ENCODE measurements around the gene NUBPL.
"Not testable (repeated sequence)": the region's sequence is repeated elsewhere in the genome, so short reads cannot be mapped to it uniquely, and the experiment has no call there.

NUBPL gene

GRCh38 chr14:31867570-31867969, 306.4 kb downstream of the NUBPL start:
- no peak for DNase-seq (ENCODE audit: low spot score)
- no peak for TF ChIP-seq CTCF (IDR thresholded peaks at IDR 0.05; ENCODE audit: borderline replicate concordance, control extremely low read depth, extremely low read depth, insufficient read depth, missing control alignments)
- in situ Hi-C loops (cut with MboI; ENCODE audit: low sequenced_read_pairs, unreplicated experiment), result no loop called here

DNA sequence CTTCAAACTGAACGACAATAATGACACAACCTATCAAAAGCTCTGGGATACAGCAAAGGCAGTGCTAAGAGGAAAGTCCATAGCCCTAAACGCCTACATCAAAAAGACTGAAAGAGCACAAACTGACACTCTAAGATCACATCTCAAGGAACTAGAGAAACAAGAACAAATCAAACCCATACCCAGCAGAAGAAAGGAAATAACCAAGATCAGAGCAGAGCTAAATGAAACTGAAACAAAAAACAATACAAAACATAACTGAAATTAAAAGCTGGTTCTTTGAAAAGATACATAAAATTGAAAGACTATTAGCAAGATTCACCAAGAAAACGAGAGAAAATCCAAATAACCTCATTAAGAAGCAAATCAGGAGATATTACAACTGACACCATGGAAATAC, 306.9 kb downstream of the NUBPL start:
- in situ Hi-C loops (cut with MboI; ENCODE audit: low sequenced_read_pairs, unreplicated experiment); DNase-seq (ENCODE audit: low spot score): not testable (repeated sequence)

GRCh38 chr14:31876741-31877140, 315.5 kb downstream of the NUBPL start:
- DNase-seq (ENCODE audit: low spot score), result no peak
- TF ChIP-seq CTCF (IDR thresholded peaks at IDR 0.05; ENCODE audit: borderline replicate concordance, control extremely low read depth, extremely low read depth, insufficient read depth, missing control alignments), result no peak
- in situ Hi-C loops (cut with MboI; ENCODE audit: low sequenced_read_pairs, unreplicated experiment), result no loop called here

DNA sequence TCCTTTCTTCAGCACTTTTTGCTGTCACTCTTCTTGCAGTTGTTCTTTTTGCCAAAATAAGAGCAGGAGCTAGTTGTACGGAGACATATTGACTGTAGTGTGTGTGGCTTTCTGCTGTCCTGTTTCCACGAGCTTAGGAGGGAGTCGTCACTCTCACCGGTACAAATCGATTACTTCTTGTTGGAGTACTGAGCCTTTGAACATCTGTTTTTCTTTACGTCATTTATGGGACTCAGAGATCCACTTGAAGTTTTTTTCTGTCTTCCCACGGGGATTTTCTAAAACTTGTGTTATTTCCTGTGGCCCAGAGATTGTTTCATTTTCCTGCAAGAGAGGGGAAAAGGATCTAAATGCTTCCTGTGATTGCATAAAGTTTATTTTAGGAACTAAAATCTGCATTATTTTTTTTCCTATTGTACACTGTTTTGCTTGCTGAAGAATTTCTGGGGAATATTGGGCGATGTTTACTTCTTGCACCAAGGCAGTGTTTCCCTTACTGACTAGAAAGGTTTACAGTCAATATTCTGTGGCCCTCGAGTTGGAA, 316.1 kb downstream of the NUBPL start:
- TF ChIP-seq CTCF (IDR thresholded peaks at IDR 0.05; ENCODE audit: borderline replicate concordance, control extremely low read depth, extremely low read depth, insufficient read depth, missing control alignments), result no peak
- no peak for DNase-seq (ENCODE audit: low spot score)
- in situ Hi-C loops (cut with MboI; ENCODE audit: low sequenced_read_pairs, unreplicated experiment), result no loop called here

DNA sequence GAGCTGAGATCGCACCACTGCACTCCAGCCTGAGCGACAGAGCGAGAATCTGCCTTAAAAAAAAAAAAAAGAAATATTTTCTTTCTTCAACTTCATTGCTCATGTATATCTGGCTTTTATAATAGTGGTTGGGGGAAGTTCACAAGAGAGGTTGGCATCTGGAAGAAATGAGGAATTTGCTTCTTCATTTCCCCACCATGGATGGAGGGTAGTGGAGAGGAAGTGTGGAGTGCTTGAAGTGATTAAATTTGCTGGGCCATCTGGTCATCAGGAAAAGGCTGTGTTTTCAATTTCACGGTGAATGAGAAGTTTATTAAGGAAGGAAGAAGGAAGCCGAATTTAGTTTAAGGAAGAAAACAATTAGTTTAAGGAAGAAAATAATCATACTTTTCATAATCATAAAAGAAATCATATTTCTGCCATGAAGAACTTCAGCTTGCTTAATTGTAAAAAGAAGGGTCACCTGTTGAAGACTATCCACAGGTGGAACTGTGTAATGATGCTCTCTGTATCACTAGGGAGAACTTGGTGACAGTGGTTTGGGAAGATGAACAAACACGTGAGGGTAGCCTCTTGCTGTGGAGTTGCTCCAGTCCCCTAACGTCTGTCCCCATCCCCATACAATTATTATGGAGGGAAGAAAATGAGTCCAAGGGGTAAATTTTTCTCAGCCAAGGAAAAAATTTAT, 318.6 kb downstream of the NUBPL start:
- DNase-seq (ENCODE audit: low spot score), result no peak
- TF ChIP-seq CTCF (IDR thresholded peaks at IDR 0.05; ENCODE audit: borderline replicate concordance, control extremely low read depth, extremely low read depth, insufficient read depth, missing control alignments), result no peak
- in situ Hi-C loops (cut with MboI; ENCODE audit: low sequenced_read_pairs, unreplicated experiment), result no loop called here

DNA sequence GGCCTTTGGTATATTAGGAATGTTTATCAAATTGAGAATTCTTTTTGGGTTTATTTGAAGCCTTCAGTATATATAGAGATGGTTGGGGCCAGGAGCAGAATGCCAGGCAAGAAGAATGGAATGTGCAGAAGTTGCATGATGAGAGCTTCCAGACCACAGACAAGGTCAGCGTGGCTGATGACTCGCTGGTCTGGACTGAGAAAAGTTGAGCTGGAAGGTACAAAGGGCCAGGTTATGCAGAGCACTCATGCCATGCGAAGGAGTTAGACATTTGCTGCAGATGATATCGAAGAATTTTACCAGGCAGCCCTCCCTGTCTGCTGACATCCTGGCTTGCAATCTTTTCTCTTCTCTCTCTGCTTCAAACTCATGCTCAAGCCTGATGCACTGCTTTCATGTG, 319.7 kb downstream of the NUBPL start:
- in situ Hi-C loops (cut with MboI; ENCODE audit: low sequenced_read_pairs, unreplicated experiment), result no loop called here
- TF ChIP-seq CTCF (IDR thresholded peaks at IDR 0.05; ENCODE audit: borderline replicate concordance, control extremely low read depth, extremely low read depth, insufficient read depth, missing control alignments), result no peak
- no peak for DNase-seq (ENCODE audit: low spot score)

DNA sequence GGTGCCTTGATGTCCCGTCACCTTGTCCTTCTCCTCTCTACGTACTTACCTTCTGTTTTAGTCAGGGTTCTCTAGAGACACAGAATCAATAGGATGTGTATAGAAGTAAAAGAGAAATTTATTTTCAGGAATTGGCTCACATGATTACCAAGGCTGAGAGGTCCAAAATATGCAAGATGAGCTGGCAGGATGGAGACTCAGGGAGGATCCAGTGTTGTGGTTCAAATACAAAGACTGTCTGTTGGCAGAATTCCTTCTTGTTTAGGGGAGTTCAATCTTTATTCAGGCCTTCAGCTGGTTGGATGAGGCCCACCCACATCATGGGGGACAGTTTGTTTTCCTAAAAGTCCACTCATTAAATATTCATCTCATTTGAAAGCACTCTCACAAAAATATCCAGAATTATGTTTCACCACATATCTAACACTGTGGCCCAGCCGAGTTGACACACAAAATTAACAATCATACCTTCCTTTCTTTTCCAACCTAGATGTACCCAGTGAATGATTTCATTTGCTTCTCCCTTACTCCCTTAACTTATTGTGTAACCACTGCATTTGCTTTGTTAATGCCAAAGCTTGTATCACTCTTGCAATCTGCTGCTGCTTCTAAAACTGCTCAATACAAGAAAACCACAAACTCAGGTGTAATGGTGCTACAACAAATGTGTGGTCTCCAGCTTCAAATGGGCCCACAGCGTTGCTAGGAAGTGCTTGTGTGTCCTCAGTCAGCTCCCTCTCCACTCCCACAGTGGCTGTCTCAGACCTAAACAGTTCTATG, 320.5 kb downstream of the NUBPL start:
- no peak for DNase-seq (ENCODE audit: low spot score)
- in situ Hi-C loops (cut with MboI; ENCODE audit: low sequenced_read_pairs, unreplicated experiment), result no loop called here
- TF ChIP-seq CTCF (IDR thresholded peaks at IDR 0.05; ENCODE audit: borderline replicate concordance, control extremely low read depth, extremely low read depth, insufficient read depth, missing control alignments), result no peak
